Measurements from ENCODE around the gene IL15RA.
"Not testable (repeated sequence)": the region's sequence is repeated elsewhere in the genome, so short reads cannot be mapped to it uniquely, and the experiment has no call there.

IL15RA gene

DNA sequence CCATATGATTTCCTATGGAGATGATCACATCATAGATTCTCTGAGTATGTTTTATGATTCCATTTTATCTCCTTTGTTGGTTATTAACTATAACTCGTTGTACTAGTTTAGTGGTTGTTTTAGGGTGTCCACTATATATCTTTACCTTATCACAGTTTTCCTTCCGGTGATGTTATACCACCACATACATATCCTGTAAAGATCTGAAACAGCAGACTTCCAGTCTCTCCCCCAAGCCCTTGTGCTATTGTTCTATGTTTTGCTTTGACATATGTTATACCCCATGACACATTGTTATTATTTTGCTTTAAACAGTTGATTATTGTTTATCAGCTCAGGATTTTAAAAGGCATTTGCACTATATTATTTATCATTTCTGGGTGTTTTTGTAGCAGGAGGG, 7.3 kb downstream of the IL15RA start:
- no peak overlapping the region for H3K27ac ChIP-seq
- TF ChIP-seq, protein P1, sequence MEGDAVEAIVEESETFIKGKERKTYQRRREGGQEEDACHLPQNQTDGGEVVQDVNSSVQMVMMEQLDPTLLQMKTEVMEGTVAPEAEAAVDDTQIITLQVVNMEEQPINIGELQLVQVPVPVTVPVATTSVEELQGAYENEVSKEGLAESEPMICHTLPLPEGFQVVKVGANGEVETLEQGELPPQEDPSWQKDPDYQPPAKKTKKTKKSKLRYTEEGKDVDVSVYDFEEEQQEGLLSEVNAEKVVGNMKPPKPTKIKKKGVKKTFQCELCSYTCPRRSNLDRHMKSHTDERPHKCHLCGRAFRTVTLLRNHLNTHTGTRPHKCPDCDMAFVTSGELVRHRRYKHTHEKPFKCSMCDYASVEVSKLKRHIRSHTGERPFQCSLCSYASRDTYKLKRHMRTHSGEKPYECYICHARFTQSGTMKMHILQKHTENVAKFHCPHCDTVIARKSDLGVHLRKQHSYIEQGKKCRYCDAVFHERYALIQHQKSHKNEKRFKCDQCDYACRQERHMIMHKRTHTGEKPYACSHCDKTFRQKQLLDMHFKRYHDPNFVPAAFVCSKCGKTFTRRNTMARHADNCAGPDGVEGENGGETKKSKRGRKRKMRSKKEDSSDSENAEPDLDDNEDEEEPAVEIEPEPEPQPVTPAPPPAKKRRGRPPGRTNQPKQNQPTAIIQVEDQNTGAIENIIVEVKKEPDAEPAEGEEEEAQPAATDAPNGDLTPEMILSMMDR (IDR thresholded peaks at IDR 0.05): no peak
- no peak for TF ChIP-seq ZFX (IDR thresholded peaks at IDR 0.05; ENCODE audit: borderline replicate concordance)

DNA sequence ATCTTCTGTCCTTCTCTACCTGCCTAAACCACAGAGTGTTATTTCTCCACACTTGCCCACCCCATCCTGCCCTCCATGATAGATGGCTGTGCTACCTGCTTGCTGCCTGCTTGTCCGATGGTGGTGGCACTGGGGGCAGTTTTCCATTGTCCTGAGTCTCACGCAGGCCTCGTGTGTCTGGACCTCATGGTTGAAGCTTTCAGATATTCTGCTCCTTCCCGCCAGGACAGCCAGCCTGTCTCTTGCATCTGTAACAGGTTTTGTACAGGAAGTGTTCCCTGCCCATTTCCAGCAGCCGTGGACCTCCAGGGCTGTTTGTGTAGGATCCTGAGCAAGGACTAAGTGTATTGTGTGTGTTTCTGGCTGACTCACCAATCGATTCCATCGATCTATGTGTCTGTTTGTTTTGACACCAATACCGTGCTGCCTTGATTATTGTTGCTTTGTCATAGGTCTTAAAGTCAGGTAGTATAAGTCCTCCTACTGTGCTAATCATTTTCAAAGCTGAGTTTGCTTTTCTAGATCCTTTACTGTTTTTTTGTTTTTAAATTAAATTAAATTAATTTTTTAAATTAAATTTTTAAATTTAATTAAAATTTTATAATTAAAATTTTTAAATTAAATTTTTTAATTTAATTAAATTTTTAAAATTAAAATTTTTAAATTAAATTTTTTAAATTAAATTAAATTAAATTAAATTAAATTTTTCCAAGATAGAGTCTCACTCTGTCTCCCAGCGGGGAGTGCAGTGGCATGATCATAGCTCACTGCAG, 8.5 kb downstream of the IL15RA start:
- no peak overlapping the region for H3K27ac ChIP-seq
- TF ChIP-seq ZFX (IDR thresholded peaks at IDR 0.05; ENCODE audit: borderline replicate concordance): no peak
- TF ChIP-seq, protein P1 (IDR thresholded peaks at IDR 0.05): no peak

DNA sequence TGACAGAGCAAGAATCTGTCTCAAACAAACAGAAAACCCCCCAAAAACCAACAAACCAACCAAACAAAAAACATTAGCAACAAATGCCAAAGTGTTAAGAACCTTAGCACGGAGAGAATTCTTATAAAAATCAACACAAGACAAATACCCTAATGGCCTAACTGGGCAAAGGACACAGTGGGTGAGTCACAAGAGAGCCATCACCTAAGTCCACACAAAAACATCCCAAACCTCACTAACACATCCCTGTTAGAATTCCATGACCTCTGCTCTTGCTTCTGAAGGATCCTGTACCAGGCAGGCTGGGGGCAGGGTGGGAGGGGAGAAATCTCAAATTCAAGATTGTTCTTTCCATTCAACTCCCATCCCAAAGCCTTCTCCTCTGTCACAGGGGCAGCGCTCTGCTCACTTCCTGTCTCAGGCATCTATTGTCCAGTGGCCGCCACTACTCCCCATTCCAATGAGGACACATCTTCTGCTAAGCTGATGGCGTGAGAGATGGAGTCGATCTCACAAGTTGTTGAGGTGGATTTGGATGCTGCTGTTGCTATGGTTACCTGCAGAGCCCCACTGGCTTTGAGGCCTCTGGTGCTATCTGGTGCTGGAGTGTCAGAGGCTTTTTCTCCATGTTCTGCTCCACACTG, 9.2 kb downstream of the IL15RA start:
- TF ChIP-seq, protein P1 (IDR thresholded peaks at IDR 0.05): no peak
- TF ChIP-seq ZFX (IDR thresholded peaks at IDR 0.05; ENCODE audit: borderline replicate concordance): no peak
- no peak overlapping the region for H3K27ac ChIP-seq

DNA sequence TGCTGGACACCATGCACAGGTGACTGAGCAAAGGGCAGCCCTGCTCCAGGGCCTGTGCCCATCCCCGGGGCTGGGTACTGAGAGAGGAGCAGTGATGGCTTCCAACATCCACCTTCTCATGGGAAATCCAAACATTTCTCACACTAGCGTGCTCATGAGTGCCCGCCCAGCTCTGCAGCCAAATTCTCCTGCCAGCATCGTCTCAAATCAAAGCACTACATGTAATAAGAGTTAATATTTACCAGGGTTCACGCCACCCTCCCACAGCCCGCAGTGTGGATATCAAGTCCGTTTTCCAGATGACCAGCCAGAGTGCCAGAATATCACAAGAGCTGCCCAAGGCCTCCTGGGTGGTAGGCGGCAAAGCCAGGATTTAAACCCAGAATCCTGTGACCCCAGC, 12.1 kb downstream of the IL15RA start:
- H3K27ac ChIP-seq: no peak overlapping the region
- TF ChIP-seq, protein P1 (IDR thresholded peaks at IDR 0.05): no peak
- TF ChIP-seq ZFX (IDR thresholded peaks at IDR 0.05; ENCODE audit: borderline replicate concordance): no peak

DNA sequence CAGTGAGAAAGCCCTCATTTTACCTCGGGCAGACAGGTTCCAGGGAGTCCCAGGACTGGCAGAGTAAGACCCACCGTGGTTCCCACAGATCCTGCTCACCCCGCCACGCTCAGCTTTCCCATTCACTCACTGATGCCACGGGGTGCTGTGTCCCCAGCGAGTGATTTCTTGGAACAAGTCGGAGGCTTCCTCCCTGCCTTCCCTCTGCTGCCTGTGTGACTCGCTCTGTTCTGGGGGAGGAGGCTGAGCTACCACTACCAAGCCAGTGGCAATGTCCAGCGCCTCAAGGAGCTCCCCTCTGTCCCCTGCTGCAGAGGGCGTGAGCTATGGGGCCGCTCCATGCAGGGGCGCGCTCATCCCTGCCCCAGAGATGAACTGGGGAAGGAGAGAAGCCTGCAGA, 12.6 kb downstream of the IL15RA start:
- H3K27ac ChIP-seq: no peak overlapping the region
- no peak for TF ChIP-seq ZFX (IDR thresholded peaks at IDR 0.05; ENCODE audit: borderline replicate concordance)
- TF ChIP-seq, protein P1 (IDR thresholded peaks at IDR 0.05): no peak

DNA sequence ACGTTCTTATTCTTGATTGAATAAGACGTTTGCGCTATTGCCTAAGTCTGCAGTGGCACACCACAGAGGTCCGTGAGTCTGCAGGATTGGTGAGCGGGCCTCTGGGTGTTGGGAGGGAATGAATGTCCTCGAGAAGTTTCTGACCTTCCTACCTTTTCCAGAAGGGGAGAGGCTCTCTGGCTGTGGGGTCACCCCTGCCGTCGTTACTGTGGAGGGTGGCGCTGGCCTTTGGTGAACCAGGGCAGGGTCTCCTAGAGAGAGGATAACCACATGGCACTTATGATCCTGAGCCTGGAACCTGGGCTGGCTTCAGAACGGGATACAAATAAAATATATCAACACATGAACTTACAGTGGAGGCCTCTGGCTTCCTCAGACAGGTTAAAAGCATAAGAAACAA, 13.8 kb downstream of the IL15RA start:
- no peak for TF ChIP-seq ZFX (IDR thresholded peaks at IDR 0.05; ENCODE audit: borderline replicate concordance)
- H3K27ac ChIP-seq: no peak overlapping the region

DNA sequence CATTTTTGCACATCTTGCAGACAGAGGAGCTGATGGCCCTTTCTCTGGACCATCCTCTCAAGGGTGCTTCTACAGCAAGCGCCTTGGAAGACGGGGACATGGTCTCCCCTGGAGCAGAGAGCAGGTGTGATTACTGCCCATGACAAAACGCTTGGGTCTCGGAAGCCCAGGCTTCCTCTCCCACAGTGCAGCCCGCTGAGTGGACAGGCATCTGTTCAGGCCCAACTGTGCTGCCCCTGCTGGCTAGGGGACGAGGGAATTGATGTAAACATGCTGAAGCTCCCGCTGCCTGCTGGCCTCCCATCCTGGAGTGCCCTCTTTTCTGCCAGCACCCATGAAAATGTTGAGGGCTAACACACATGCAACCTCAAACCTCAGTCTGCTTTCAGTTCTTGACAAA, 14.3 kb downstream of the IL15RA start:
- TF ChIP-seq, protein P1 (IDR thresholded peaks at IDR 0.05): no peak
- no peak for TF ChIP-seq ZFX (IDR thresholded peaks at IDR 0.05; ENCODE audit: borderline replicate concordance)

DNA sequence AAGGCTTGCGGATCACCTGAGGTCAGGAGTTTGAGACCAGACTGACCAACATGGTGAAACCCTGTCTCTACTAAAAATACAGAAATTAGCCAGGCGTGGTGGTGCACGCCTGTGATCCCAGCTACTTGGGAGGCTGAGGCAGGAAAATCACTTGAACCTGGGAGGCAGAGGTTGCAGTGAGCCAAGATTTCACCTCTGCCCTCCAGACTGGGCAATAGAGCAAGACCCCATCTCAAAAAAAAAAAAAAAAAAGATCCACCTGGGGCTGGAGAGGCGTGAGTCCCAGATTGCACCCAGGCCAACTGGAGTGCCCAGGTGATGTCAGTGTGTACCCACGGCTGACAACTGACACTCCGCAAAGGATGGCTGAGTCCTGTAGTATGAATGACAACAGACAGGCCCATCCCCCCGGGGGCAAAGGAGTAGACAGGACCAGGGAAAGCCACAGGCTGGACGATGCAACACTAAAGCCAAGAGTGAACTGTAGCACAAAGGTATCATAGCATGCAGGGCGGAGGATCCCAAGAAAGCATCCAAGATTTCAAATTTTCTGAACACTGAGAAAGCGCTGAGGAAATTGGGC, 14.9 kb downstream of the IL15RA start:
- H3K27ac ChIP-seq: not testable (repeated sequence)

More for the DNA sequence above, 14.3 kb downstream of the IL15RA start:
- H3K27ac ChIP-seq: no peak overlapping the region
